Tibial artery (tissue), 4 donors: Measurements from ENCODE around the gene BICD2.
"Not testable (repeated sequence)": the region's sequence is repeated elsewhere in the genome, so short reads cannot be mapped to it uniquely, and the experiment has no call there.

Source experiments
- DNase-seq, 2 donors: peaks; one replicate each; pipeline ENCODE4 v3.0.0-alpha.2; 2019
- H3K27ac ChIP-seq, 2 donors: fragments of 200-600 bp; sonication (generic) in 1 of 2; 1 replicate in 1 of 2; 2 replicates in 1 of 2; pipeline ENCODE4 v1.5.1; 2018 to 2019; ENCODE audit warnings: mild to moderate bottlenecking in 1 of 2
- H3K27me3 ChIP-seq, 2 donors: fragments of 200-600 bp; sonication (generic) in 1 of 2; one replicate each; pipeline versions ENCODE4 v1.5.1 to v1.6.0; 2016 to 2019
- H3K36me3 ChIP-seq, 3 donors: fragments of 200-600 bp; sonication (generic) in 2 of 3; one replicate each; pipeline ENCODE4 v1.5.1; 2016 to 2019; ENCODE audit warnings: mild to moderate bottlenecking in 2 of 3
- H3K4me1 ChIP-seq, 4 donors: fragments of 200-600 bp; sonication (generic) in 2 of 4; 1 replicate in 3 of 4; 2 replicates in 1 of 4; pipeline ENCODE4 v1.5.1; 2016 to 2019
- H3K4me3 ChIP-seq, 2 donors: fragments of 200-600 bp; sonication (generic) in 1 of 2; 1 replicate in 1 of 2; 2 replicates in 1 of 2; pipeline ENCODE4 v1.5.1; 2018 to 2019; ENCODE audit warnings: mild to moderate bottlenecking in 2 of 2
- H3K9me3 ChIP-seq, 3 donors: fragments of 200-600 bp; sonication (generic) in 1 of 3; one replicate each; pipeline ENCODE4 v1.5.1; 2016 to 2019
- CTCF ChIP-seq, 2 experiments: fragments of 200-600 bp in 1 of 2; fragments of 450-650 bp in 1 of 2; IDR thresholded peaks; one replicate each; pipeline ENCODE4 v1.5.1; 2017 to 2019; ENCODE audit warnings: antibody characterized with exemption in 2 of 2, mild to moderate bottlenecking in 1 of 2, moderate library complexity in 1 of 2
- intact Hi-C: fragments of 100-400 bp; cut with DNase I; formaldehyde crosslinking; loops from one replicate; pipeline ENCODE4 v1.15.0; 2023; ENCODE audit warnings: low total_unique reads

BICD2 gene

GRCh38 chr9:92804727-92805126 is 40.1 kb upstream of the BICD2 start:
- Histone ChIP-seq H3K9me3 (no peaks in the 10 kb centered on the region), H3K36me3 (no peaks in the 10 kb centered on the region), H3K4me3 (no peak overlapping the region), H3K27ac (no peak overlapping the region), H3K4me1 (peaks cover 0 to 28% (median 27%) of the 10 kb centered on the region in 4 donors), H3K27me3 (peaks cover 9 to 69% of the 10 kb centered on the region in 2 donors)
- TF ChIP-seq CTCF (IDR thresholded peaks at IDR 0.05), result no peak
- DNase-seq, result no peak
- intact Hi-C loops, result no loop called here

GRCh38 chr9:92798358-92798757 is 33.7 kb upstream of the BICD2 start:
- Histone ChIP-seq H3K4me3 (no peak overlapping the region), H3K9me3 (no peaks in the 10 kb centered on the region), H3K36me3 (no peaks in the 10 kb centered on the region), H3K4me1 (no peaks in the 10 kb centered on the region), H3K27me3 (peaks cover 0 to 43% of the 10 kb centered on the region in 2 donors), H3K27ac (no peak overlapping the region)
- intact Hi-C loops, result no loop called here
- no peak for TF ChIP-seq CTCF (IDR thresholded peaks at IDR 0.05)
- no peak for DNase-seq

- H3K4me1 ChIP-seq, H3K36me3 ChIP-seq, H3K4me3 ChIP-seq, H3K27ac ChIP-seq, intact Hi-C loops, H3K9me3 ChIP-seq, DNase-seq: not testable (repeated sequence)
- H3K27me3 ChIP-seq, result peaks cover 0 to 40% of the 10 kb centered on the region in 2 donors
Observed at GRCh38 chr9:92796337-92796804, 31.7 kb upstream of the BICD2 start.

GRCh38 chr9:92795598-92796336 is 31.1 kb upstream of the BICD2 start:
- TF ChIP-seq CTCF (IDR thresholded peaks at IDR 0.05), result no peak
- Histone ChIP-seq H3K4me3 (no peak overlapping the region), H3K4me1 (no peaks in the 10 kb centered on the region), H3K27ac (no peak overlapping the region), H3K9me3 (no peaks in the 10 kb centered on the region), H3K36me3 (no peaks in the 10 kb centered on the region), H3K27me3 (peaks cover 0 to 40% of the 10 kb centered on the region in 2 donors)
- no peak for DNase-seq
- intact Hi-C loops, result no loop called here

- H3K4me3 ChIP-seq, result no peak overlapping the region
- H3K4me1 ChIP-seq, result no peaks in the 10 kb centered on the region
- no peak overlapping the region for H3K27ac ChIP-seq
- H3K9me3 ChIP-seq, result no peaks in the 10 kb centered on the region
- intact Hi-C loops, result loop anchor here (5.0 kb wide), 1 partner anchor 78 kb away; no protein-coding TSS in a partner anchor
- no peaks in the 10 kb centered on the region for H3K36me3 ChIP-seq
- peaks cover 0 to 36% of the 10 kb centered on the region in 2 donors for H3K27me3 ChIP-seq
- no peak for DNase-seq
- no peak for TF ChIP-seq CTCF (IDR thresholded peaks at IDR 0.05)
Observed at GRCh38 chr9:92795000-92795399, 30.4 kb upstream of the BICD2 start.

GRCh38 chr9:92794426-92794825 is 29.8 kb upstream of the BICD2 start:
- Histone ChIP-seq H3K4me3 (no peak overlapping the region), H3K27ac (no peak overlapping the region), H3K36me3 (no peaks in the 10 kb centered on the region), H3K4me1 (no peaks in the 10 kb centered on the region), H3K27me3 (peaks cover 0 to 33% of the 10 kb centered on the region in 2 donors), H3K9me3 (no peaks in the 10 kb centered on the region)
- DNase-seq, result no peak
- intact Hi-C loops, result loop anchor here (5.0 kb wide), 1 partner anchor 77 kb away; no protein-coding TSS in a partner anchor
- no peak for TF ChIP-seq CTCF (IDR thresholded peaks at IDR 0.05)
